ENCODE data around the gene SCO1.
A peak's percentile ranks its signal among the peaks of the same experiment; 100 is the strongest.
"Not testable (repeated sequence)": the region's sequence is repeated elsewhere in the genome, so short reads cannot be mapped to it uniquely, and the experiment has no call there.

SCO1 gene

DNA sequence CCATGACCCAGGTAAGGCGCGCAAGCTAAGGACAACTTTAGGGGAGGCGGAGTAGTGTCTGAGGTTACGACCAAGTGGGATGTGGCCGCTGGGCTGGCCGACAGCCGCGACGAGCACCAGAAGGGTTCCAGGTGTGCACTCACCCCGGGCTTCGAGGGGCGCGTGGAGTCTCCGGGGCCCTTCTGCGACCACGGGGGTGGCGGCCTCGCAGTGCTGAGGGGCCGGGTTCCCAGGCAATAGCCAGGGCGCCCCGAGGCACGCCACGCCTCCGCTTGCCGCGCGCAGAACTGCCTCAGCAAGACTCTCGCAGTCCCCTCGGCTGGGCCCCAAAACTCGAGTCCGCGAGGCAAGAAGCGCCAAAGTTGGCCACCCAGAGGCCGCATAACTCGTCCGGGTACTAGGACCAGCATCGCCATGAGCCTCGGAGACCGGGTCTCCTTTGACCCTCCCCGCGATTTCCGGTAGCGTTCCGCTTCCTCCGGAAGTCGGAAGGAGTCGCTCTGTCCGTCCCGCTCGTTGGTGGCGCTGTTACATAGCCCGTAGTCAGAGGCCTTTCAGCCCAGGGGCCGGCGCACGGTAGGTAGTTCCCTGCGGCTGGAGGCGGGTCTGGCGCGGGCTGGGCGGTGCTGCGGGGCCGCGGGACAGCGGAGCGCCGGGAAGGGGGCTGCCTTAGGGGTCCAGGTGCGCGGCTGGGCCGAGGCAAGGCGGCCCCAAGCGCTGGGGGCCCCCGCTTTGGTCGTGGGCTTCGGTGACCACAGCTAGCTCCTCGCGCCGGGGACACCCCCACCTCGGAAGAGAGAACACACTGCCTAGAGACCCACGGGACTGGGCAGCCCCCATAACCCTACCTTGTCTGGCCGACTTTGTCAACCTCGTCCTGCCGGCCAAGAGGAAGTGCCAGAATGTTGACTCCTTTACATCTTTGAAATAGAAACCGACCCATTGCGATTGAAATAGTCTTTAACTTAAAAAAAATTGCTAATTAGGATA lies at the start of gene SCO1, which contains the start of gene ADPRM:
TSS of gene SCO1 (minus strand) at position 442 of the 990 bp plus-strand sequence. CDS start at position 416, 26 bp downstream.
TSS of gene ADPRM (plus strand) at position 503 of the 990 bp plus-strand sequence. CDS start 7,333 bp downstream, outside the sequence.
- peak; percentile 83 for DNase-seq (ENCODE audit: low read depth)

DNA sequence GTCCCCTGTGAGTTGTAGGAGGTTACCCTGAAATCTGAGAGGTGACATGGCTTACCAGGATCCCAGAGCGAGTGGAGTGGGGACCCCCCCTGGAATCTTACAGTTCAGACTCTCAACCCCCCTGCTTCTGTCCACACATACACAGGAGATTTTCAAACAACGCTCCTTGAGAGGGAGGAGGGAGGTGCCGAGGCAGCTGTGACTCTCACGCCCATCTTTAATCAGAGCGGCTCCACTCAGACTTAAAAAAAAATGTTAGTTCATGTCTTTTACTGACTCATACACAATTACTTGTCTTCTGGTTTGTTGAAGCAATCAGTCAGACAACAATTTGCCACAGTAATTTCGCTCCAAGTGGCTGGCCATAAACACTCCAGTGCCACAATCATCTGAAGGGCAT lies 47.9 kb upstream of the SCO1 start:
- DNase-seq (ENCODE audit: low read depth), result no peak

DNA sequence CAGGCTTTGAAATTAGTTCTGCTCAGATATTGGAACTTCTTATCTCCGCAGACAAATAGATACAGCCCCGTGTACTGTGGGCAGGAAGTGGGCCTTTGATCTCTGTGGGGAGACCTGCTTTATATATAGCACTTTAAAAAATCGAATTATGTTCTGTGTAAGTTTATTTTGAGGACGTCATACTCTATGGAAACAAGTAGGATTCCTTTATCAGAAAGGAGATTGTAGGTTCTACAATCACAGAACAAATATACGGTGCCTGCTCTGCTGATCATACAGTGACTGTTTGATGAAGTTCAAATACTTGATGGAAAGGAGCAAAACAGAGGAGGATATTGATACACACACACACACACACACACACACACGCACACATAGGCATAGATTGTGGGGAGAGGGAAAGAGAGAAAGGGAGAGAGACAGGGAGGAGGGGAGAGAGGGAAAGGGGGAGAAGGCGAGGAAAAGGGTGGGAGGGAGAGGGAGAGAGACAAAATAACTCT lies 47.2 kb upstream of the SCO1 start:
- no peak for DNase-seq (ENCODE audit: low read depth)

DNA sequence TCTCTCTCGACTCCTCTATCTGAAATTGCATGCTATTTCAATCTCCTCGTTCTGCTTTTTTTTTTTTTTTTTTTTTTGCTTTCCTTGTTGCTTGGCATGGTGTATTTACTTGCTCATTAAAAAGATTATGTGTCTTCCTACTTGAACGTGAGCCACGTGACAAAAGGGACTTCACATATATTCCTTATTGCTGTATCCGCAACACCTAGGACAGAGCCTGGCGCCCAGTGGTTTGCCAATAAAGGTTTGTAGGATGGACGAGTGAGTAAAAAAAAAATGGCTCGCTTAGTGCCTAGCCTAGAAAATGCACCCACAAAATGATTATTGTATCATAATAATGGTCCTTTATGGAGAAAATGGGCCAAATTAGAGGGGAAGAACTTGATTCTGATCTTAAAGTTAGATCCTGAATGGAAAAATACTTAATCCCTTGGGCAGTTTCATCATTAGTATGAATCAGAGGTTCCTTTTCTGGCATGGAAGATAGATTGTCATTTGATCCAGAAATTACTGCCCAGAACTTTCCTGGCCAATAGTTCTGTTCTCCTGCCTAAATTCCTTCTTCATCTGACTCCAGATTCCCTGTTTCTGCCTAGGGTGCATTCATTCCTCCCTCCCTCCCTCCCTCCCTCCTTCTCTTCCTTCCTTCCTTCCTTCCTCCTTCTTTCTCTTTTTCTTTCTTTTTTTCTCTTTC lies 46.1 kb upstream of the SCO1 start:
- DNase-seq (ENCODE audit: low read depth), result no peak

DNA sequence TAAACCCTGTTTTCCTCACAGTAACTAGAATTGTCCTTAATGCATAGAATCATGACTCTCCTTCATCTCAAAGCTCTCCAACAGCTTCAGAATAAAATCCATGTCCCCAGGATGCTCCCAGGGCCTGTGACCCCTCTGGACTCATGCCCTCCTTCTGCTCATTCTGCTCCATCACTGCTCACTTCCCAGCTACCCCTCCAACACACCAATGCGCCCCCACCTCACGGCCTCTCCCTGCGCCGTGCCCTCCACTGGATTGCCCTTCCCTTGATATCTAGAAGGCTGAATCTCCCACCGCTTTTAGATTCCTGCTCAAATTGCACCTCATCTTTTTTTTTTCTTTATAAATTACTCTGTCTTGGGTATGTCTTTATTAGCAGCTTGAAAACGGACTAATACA lies 45.1 kb upstream of the SCO1 start:
- no peak for DNase-seq (ENCODE audit: low read depth)

DNA sequence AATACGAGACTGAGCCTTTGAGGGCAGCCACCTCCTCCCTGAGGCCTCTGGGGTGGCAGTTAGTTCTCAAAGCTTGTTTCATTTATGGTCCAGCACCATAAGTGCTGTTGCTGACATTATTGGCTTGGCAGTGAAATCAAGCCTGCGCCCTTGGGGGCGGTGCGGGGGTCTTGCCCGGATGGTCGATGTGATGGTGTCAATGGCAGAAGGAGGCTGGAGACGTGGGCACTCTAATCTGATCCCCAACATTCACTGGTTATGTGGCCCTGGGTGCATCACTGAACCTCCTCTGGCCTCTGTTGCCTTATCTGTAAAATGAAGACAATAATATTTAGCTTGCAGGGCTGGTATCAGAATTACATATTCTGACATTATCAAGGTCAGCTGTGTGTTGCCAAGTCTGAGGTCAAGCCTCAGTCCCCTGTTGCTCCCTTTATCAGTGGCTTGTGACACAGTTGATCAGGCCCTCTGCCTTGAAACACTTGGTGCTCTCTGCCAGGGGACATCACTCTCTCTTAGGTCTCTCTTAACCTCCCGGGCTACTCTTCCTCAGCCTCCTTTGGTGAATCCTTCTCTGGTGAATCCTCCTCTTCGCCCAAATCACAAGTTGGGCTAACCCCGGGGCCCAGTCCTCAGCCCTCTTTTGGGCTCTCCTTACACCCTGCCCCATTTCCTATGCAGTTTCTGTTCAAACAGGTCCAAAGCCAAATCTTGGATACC lies 44.2 kb upstream of the SCO1 start:
- no peak for DNase-seq (ENCODE audit: low read depth)

DNA sequence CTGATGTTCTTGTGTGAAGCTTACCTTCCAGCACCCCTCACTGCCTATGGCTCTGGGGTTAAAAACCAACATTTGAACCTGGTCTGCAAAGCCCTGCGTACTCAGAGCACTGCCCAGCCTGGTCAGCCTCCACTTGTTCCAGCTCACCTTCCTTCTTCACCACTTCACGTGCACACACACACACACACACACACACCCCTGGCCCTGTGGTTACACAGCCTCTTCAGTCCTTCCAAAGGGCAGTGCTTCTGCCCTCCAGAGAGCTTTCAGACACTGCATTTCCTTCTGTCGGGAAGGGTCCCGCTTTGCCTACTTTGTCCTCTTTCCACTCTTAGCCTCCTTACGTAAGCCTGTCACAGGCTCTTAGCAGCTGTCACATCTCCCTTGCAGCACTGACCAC lies 42.1 kb upstream of the SCO1 start:
- no peak for DNase-seq (ENCODE audit: low read depth)

DNA sequence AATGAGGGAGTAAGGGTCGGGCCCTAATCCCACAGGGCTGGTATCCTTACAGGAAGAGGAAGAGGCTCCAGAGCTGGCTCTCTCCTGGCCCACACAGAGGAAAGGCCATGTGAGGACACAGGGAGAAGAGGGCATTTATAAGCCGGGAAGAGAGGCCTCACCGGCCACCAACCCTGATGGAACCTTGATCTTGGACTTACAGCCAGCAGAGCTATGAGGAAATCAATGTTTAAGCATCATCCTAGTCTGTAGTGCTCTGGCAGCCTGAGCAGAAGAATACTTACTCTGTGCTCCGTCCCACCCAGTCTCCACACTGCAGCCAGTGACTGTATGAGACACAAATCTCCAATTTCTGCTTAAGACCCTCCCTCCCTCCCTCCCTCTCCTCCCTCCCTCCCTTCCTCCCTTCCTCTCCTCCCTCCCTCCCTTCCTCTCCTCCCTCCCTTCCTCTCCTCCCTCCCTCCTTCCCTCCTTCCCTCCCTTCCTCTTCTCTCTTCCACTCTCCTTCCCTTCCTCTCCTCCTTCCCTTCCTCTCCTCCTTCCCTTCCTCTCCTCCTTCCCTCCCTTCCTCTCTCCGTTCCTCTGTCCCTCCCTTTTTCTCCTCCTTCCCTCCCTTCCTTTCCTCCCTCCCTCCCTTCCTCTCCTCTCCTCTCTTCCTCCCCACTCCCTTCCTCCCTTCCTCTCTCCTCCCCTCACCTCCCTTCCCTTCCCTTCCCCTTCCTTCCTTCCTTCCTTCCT lies 41.4 kb upstream of the SCO1 start:
- DNase-seq (ENCODE audit: low read depth), result no peak

DNA sequence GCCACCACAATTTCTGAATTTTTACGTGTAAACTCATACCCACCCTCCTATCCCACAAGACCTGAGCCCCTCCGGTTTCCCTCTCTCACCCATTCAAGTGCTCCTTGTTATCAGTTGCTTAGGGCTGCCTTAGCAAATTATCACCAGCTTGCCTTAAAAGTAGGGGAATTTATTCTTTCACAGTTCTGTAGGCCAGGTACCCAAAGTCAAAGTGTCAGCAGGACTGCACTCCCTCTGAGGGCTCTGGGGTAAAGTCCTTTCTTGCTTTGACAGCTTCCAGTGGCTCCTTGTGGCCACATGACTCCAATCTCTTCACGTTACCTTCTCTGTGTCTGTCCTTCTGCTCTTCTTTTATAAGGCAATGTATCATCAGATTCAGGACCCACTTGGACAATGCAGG lies 40.4 kb upstream of the SCO1 start:
- no peak for DNase-seq (ENCODE audit: low read depth)

DNA sequence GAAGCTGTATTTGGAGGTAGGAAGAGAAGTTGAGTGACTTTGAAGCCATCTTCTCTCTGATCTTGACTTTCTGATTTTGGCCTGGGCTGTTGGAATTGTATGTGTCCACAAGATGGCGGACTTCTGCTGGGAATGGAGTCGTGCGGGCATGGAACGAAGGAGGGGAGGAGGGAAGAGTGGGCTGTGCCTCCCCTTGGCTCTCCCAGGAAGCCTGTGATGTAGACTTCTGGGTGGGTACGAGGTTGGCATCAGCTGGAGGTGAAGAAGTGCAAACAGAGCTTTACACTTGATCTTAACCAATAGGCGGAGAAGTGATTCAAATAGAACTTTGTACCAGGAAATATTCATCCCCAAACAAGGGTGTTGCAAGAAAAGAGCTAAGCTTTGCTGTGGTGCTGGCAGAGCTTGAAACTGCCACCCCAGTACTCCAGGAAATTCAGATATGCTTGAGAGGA lies 39.9 kb upstream of the SCO1 start:
- no peak for DNase-seq (ENCODE audit: low read depth)

DNA sequence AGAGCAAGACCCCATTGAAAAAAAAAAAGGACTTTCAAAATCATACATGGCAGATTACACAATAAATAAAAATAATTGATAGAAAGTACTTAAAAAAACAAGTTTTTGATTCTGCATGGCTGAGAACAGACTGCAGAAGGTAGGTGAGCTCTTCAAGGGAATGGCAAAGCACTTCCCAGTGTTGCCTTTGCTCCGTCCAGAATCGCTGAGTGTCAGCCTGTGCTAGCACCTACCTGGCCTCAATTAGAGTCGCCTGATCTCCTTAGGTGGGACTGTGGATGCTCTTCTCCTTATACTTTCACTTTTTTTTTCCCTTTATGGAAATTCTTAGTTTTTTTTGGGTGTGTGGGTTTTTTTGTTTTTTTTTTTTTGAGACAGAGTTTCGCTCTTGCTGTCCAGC lies 38.5 kb upstream of the SCO1 start:
- DNase-seq (ENCODE audit: low read depth), result no peak

DNA sequence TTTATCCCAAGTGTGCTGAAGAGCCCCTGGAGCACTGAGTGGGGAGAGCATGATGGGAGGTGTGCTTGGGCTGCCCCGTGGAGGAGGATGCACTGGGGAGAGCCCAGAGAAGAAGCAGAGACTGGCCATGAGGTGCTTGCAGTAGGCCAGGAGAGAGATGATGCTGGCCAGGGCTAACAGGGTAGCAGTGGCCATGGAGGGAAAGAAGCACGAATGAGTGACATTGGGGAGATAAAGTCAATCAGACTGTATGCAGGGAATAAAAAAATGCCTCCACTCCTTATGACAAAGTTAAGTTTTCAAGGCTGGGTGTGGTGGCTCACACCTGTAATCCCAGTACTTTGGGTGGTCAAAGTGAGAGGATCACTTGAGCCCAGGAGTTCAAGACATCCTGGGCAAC lies 37.9 kb upstream of the SCO1 start:
- no peak for DNase-seq (ENCODE audit: low read depth)

DNA sequence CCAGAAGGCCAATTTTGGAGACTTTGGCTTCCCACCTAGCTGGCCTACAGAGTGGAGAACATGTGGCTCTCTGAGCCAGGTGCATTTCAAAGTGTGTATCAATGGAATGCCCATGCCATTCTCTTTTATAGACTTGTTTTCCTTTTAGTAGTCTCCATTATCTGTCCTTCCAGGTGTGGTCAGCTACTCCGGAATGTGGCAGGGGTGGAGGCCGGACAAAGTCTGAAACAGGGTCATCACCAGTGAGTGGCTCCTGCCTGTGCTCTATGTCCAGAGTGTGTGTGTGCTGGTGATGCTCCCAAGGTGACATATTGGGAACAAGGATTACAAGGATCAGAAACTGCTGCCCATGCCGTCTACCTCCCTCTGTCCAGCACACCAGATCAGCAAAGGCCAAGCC lies 36.3 kb upstream of the SCO1 start:
- no peak for DNase-seq (ENCODE audit: low read depth)

DNA sequence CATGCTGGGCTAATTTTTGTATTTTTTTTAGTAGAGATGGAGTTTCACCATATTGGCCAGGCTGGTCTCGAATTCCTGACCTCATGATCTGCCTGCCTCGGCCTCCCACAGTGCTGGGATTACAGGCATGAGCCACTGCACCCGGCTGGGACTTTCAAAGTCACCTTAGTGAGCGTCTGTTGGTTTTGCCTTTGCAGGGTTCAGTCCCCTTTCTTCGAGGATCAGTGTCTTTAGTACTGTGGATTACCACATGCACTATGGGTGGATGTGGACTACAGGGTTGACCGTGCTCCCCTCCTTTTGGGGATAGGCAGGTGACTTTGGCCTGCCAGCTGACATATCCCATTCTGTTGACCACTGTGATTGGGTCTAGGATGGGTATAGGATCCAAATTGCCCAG lies 34.8 kb upstream of the SCO1 start:
- DNase-seq (ENCODE audit: low read depth), result not testable (repeated sequence)

DNA sequence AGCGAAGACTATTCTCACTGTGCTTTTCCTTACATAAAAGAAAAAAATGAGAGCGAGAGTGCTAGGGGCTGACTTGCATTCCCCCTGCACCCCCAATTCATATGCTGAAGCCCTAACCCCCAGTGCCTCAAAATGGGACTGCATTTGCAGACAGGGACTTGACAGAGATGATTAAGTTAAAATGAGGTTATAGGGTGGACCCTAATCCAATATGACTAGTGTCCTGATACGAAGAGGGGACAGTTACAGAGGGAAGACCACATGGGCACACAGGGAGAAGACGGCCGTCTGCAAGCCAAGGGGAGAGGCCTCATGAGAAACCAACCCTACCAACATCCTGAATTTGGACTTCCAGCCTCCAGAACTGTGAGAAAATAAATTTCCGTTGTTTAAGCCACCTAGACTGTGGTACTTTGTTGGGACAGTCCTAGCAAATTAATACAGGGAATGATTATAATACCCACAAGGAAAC lies 34.1 kb upstream of the SCO1 start:
- no peak for DNase-seq (ENCODE audit: low read depth)

DNA sequence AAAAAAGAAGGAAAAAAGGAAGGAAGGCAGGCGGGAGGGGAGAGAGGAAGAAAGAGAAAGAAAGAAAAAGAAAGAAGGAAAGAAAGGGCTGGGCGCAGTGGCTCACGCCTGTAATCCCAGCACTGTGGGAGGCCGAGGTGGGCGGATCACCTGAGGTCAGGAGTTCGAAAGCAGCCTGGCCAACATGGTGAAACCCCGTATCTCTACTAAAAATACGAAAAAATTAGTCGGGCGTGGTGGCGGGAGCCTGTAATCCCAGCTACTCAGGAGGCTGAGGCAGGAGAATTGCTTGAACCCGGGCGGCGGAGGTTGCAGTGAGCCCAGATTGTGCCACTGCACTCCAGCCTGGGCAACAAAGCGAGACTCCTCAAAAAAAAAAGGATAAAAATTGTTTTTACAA lies 32.9 kb upstream of the SCO1 start:
- not testable (repeated sequence) for DNase-seq (ENCODE audit: low read depth)

DNA sequence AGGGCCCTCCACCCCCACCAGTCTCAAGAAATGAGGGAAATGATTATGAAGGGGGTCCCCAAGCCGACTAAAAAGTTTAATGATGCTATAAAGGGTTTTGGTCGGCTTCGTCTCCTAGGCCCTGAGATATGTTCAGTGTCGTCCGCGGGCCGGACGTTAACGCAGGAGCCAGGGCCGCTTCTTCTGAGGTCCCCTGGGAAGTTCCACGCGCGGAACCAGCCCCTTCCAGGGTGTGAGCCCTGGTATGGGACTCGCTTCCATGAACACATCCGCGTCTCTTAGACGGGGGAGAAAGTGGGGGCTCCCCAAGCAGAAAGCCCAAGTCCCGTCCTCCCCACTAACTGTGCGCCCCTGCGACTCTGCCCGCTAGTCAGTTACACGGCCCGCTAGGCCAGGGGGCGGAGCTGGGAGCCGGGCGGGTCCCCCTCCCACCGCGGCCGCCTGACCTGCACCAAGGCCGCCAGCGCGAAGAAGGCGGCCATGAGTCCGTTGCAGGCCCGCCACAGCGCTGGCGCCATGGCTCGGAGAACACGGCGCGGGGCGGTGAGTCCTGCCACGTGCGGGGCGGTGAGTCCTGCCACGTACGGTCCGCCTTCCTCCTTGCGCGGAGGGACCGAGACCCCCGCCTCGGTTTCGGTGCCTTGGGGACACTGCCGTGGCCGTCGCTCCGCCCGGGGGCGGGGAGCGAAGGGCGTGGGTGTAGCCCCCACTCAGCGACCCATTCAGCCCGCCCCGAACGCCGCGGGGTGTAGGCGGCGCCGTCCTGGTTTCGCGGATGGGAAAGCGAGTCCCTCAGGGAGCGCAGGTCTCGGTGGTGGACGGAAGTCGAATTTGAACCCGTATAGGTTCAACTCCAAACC lies 32.2 kb upstream of the SCO1 start, which contains the start of gene TMEM220:
TSS of gene TMEM220 (minus strand) at position 690 of the 860 bp plus-strand sequence. CDS start at position 518, 172 bp downstream.
- DNase-seq (ENCODE audit: low read depth), result peak; percentile 8

DNA sequence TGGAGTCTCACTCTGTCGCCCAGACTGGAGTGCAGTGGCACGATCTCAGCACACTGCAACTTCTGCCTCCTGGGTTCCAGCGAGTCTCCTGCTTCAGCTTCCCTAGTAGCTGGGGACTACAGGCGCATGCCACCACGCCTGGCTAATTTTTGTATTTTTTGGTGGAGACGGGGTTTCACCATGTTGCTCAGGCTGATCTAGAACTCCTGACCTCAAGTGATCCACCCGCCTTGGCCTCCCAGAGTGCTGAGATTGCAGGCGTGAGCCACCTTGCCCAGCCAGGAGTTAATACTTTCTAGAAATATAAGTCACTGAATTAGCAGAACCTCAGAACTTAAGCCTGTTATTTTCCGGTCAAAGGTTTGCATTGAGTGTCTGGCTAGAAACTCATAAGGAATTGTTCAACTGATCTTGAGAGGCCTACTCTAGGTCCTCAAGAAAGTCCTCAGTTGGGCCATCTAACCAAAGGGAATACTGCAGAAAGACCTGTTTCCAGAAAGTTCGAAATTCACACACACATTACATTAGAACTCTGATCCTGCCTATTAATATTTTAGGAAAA lies 31.1 kb upstream of the SCO1 start:
- DNase-seq (ENCODE audit: low read depth), result no peak

DNA sequence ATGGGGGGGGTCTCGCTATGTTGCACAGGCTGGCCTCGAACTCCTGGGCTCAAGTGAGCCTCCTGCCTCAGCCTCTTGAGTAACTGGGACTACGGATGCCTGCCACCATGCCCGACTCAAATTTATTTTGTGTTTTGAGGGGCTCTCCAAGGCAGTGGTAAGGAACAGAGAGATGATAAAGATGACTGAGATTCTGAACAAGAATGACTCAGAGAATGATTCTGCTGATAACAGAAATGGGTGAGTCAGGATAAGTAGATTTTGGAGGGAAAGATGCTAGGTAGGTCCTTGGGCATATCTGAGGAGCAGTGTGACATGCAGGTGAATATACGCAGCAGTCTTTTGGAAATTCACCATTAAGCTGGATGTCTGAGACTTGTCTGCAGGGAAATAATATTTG lies 29.9 kb upstream of the SCO1 start:
- DNase-seq (ENCODE audit: low read depth), result no peak

DNA sequence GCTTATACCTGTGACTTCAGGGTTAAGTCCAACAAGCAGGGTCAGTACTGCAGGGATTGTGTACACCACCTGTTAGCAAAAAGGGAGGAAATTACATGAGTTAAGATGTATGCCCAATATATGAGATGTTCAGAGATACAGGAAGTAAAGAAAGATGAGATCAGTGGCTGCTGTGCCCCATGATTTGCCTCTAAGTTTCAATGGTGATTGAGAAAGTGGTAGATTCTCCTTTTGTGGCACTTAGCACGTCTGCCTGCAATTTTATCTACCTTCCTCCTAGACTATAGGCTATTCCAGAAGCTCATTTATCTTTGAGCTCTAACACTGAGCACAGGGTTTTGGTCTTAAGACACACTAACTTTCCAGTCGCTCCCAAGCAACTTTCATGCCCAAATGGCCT lies 28.9 kb upstream of the SCO1 start:
- DNase-seq (ENCODE audit: low read depth), result no peak
